DMS 273 treated with DMSO at 0.1 percent for 48 hours (cell line): ENCODE data around the gene FGF8.

Source experiments
- DNase-seq: peaks from one replicate; lab custom pipeline; 2025; lab: John Stamatoyannopoulos, UW

The FGF8 gene

DNA sequence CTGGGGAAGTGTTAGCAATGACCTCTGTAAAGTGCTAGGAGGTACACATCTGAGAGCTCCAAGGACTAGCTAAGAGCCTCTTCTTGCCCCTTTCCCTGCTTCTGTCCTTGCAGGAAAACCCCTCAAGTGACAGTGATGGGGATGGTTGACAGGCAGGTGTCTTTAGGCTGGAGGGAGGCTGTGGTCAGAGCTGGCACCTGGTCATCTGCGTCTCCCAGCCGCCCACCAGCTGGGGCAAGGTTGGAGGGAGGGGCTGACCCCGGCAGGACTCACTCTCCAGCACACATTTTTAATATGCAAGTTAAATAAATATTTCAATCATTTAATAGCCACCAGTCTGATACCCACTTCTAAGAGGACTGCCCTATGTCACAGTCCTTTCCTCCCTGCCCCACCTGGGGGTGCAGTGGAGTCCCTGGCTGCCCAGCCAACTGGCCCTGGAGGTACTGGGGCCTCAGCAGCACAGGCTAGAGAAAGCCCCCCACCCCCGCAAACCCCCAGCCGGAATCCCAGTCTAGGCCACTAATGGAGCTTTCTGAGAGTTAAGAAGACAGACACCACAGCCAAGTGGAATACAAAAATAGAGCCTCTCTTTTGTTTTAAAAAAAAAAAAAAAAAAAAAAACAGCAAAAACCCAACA is 6.3 kb downstream of the FGF8 start:
- no peak for DNase-seq

DNA sequence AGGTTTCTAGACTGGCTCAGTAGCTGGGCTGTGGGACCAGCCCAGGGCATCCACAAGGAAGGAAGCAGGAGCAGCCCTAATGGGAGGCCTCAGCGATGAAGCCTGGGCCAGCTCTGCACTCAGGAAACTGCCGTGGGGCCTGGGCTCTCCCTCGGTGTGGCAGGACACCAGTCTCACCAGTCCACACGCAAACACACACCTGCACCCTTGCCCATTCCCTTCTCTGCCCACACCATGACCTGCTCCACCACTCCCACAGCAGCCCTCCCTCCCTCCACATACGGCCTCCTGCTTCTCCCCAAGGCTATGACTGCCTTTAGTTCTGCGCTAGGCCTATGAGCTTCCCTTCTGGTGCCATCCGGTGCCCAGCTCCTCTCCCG is 7.1 kb downstream of the FGF8 start:
- no peak for DNase-seq

DNA sequence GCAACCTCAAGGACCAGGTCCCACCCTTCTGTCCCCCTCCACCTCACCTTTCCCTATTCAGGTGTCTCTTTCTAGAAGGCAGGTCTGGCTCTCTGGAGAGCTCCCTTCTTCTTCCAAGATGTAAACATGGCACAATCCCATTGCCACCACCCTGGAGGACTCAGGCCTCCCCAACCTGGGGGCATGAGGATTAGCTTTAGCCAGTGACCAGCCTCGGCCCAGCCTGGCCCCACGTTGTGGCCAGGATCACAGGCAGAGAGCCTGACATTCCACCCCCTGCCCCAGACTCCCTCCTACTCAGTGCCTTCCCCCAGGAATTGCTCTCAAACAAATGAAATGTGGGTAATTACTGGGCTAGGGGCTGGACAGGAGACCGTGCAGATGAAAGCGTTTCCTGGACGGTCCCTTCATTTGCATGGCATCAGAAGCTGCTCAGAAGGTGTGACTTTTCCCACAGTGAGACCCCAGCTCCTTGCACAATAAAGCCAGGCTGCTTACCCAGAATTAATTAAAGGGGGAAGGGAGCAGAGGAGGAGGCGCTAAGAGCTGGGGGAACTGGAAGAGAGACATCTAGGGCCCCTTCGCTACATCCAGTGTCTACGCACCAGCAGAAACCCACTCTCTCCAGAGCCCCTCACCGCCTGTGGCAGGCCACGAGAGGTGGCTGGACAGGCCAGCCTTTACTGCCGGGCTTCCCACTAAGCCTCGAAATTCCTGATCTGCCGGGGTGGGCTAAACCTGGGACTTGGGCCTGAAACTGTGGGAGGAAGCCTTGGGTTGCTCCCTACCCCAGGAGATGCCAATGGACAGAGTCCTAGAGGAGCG is 7.7 kb downstream of the FGF8 start:
- no peak for DNase-seq

DNA sequence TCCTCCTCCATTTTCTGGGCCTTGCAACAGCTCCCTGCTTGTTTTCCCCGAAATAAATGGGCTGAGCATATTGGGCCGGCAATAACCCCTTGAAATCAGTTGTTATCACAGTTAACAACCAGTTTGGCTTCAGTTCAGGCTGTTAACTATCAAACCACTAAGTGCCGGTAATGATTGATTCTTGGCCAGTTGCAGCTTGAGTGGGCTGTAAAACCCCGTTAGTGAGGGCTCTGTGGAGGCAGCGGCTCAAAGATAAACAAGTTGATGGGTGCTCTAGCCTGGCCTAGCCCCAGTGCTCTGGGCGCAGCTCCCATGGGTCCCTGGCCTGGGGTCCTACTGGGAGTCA is 8.3 kb downstream of the FGF8 start:
- no peak for DNase-seq

DNA sequence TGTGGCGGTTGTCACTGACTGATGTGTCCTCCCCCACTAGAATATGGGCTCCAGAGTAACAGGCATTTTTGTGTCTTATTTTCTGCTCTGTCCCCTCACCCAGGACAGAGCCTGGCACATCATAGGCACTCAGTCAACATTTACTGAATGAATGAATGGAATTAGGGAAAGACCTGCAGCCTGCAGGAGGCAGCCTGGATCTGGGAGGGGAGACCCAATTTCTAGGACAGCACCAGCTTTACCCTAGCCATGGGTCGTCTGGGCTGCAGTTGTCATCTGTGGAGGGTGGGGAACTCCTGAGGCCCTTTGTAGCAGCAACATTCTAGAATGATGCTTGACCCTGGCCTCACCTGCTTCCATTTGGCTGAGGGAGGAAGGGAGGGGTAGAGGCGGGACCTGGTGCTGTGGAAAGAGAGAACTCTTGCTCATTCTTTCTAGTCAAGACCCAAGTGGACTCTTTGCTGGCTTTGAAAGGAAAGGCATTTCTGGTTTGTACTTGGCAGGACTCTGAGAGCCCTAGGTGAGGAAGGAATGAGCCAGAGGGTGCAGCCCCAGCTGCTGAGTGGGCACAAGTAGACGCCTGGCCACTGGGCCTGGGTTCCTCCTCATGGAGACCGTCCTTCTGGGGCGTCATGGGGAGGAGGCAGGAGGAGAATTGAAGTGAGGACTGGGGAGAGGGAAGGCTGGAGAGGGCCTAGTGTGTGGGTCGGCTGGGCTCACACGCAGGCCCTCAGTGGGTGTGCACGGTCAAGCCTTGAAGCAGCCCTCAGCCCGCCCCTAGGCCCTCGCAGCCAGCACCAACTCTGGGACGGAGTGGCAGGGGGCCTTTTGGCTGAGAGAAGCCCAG is 8.9 kb downstream of the FGF8 start:
- no peak for DNase-seq

DNA sequence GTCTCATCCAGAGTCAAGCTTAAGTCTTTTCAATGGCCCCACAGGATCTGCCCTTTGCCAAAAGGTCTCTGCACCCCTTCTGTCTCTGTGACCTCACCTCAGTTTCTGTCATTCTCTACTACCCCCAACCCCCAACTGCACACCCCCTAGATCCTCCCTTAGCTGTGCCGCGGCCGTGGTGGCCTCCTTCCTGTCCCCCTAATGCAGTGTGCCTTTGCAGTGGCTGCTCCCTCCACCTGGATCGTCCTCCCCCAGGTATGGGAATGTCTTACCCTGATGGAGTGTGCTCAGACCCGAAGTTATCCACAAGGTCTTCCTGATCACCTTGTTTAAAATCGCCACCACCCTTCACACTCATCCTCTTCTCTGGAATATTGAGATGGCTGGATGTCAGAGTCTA is 9.6 kb downstream of the FGF8 start:
- DNase-seq: no peak

DNA sequence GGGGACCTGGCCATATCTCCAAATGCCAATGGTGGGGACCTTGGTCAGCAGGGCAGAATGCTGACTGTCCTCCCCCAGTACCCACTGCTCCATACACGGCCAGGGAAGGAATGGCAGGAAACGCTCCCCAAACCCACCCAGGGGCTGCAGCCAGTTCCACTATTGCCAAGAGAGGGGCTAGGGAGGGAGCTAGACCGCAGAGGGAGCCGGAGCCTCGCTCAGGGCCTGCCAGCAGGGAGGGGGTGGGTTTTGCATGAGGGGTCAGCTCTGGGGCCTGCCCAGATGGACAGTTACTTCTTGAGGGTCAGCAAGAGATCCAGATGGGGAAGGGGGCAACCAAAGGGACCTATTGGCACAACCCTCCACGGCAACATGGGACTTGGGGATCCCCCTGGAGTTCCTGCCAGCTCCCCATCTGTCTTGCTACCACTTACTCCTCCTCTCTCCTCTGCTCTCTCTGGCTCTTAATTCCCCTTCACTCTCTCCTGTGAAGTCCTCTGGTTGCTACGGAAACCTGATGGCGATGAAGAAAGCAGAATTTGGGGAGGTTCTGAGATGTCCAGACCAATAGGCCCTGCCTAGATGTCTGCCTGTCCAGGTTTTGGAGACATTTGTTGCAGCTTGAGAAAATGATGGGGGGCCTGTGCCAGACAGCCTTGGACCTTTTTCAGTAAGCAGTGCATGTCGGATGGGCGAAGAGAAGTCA is 12.6 kb downstream of the FGF8 start:
- no peak for DNase-seq

DNA sequence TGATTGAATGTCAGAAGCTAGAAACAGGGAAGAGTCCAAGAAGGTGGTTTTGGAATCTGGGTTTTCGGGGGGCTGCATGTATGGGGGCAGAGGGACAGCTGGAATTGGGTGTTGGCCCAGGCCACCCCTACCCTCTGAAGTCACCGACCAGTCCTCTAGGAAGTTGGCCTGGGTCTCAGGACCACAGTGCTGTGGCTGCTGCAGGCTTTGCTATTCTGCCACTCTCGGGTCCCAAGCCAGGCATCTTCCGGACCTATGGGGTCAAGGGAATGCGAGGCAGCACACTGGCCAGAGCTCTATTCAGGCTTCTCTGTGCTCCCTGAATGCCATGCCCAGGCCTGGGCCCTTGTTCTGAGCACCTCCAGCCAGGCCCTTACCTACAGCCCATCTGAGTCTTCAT is 13.2 kb downstream of the FGF8 start:
- no peak for DNase-seq

DNA sequence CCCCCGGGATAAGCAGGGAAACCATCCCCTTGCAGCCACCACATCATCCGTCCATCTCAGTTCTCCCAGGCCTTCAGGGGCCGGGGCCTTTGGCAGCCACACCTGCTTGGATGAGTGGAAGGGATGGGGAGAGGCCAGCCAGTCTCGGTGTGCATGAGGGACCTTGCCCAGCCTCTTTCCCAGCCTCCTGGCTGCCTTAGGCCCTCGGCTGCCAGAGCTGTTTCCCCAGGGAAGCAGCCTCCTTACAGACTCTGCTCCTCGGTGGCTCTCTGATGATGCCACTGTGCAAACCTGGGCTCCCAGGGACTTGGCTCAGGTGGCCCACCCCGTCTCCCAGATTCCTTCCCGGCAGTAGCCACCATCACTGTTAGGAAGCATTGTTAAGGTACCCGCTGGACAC is 14.7 kb downstream of the FGF8 start:
- no peak for DNase-seq

DNA sequence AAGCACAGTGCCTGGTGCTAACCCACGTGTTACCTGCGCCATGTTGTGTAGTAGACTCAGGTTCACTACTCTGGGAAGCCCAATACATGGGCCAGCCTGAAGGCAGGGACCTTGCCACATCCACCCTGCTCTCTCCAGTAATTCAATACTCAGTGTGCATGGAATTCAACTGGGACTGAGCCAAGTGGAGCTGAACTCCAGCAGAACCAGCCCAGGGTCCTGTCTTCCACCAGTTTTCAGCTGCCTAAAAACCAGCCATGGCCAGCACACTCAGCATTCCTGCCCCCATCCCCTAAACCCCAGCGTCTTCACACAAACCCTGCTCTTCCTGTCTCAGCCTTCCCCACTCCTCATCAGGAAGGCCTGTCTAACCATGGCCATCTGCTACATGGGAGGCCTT is 15.4 kb downstream of the FGF8 start:
- no peak for DNase-seq

DNA sequence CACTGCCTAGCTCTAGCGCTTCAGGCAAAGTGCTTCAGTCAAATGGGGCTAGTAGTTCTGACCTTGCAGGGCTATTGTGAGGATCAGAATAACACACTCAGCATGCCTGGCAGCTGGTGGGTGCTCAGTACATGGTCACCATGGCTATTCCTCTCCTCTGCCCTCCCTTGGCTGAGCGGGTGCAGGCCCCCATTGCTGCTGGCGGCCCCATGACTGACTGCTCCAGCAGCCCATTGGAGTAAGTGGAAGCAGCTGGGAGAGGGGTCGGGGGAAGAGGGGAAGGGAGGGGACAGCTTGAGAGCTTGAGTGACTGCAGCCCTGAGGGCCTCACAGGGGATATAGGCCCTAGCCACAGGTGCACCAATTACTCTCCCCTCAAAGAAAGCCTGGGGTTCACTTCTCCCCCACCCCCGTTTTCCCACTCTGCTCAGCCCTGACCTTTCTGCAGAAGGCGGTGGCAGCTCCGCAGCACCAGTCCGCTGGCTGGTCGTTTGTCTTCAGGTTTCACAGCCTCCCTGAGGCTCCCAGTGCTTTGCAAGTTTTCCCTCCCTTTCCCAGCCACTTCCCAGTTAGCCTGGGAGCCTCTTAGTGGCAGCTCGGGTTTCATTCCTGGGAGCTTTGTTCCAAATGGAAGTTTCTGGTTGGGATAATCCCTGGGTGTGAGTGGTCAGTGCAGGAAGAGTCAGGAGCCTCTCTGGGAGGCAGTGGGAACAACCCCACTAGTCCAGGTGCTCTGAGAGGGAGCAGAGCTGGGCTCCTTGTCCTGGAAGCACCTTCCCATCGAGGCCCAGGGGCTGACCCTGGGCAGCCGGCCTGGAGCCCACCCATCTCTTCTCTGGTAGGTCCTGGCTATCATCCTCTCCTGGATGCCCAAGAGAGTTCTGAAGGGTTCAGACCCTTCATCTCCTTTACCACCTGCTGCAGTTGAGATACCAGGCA is 16.3 kb downstream of the FGF8 start:
- DNase-seq: no peak

DNA sequence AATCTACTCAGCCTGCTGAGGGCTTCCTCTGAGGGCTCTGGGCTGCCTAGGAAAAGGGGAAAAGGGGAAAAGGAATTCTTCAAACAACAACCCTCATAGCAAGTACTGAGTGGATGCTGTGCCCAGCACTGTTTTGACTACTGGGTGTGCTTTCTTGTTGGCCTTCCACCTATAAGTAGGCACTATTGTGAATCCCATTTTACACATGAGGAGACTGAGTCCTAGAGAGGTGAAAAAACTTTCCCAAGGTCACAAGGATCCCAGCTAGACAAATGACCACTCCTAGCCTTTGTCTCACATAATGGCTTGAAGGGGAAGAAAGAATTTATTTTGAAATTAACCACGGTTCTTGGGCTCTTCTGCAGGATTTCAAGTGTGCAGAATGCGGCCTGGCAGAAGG is 17.1 kb downstream of the FGF8 start:
- DNase-seq: no peak

DNA sequence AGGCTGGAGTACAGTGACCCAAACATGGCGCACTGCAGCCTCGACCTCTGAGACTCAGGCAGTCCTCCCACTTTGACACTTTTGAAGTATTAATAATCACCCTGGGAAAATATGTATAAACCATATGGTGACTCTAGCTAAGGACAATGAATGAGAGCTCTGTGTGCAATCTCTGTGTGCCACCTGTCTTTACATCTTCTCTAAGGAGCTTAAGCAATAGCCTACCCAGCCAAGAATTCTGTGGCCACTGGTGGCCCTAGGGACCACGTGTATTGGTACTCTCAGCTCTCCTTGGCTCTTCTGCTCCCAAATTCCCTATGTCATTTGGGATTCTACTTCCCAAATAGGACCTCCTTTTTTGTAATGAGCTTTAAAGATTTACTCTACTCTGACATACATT is 23.7 kb downstream of the FGF8 start:
- DNase-seq: no peak

DNA sequence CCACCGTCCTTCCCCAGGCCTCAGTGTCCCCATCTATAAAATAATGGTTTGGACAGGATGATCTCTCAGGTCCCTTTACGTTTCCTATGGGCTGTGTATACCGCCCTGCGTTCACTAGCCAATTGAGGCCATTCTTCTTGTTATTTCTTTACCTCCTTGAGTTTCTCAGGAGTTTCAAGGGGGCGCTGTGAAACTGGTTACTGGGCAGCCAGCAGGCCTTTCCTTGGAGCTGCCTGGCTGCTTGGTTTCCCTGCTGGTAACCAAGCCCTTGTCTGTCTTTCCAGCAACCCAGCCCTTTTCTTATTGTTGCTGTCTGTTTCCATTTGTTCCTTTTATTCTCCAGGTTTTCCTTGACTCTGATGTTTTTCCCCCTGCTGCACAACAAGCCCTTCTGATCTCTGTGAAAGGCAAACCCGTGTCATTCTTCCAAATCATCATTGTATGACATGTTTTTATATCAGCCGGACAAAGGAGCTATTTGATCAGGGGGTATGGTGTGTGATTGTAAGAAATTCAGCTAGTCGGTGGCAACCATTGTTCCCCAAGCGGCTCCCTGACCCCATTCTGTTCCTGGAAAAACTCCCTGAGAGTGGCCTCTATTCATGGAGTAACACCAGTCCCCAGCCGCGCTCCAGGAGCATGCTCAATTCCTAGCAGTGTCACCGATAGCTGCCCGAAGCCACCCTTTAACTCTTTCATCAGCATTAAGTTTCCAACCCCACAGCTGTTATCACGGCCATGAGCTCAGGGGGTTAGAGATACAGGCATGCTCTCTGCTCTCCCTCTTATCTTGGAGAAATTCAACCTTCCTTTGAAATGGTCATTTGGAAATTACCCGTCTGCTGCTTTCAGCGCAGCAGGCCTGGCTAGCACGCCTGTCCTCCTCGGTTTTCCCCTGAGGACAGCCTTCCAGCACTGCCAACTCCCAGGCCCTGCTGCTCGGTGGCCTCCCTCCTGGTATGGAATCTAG is 26.6 kb downstream of the FGF8 start:
- no peak for DNase-seq

DNA sequence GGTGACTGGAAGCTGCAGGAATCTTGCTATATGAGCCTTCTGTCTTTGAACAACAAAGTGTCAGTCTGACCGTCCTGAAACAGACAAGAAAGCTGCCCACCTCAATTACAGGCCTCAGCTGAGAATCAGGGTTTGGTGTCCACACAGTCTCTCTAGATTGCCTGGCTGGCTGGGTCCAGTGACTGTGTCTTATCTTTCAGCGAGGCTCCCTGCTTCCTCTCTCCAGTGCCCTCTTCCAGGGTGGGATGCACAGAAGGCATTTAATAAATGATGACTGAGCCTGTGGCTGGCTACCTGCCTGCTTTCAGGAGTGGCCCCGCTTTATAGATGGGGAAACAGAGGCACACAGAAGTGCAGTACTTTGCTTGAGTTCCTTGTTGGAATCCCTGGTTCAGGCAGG is 27.4 kb downstream of the FGF8 start:
- DNase-seq: no peak

DNA sequence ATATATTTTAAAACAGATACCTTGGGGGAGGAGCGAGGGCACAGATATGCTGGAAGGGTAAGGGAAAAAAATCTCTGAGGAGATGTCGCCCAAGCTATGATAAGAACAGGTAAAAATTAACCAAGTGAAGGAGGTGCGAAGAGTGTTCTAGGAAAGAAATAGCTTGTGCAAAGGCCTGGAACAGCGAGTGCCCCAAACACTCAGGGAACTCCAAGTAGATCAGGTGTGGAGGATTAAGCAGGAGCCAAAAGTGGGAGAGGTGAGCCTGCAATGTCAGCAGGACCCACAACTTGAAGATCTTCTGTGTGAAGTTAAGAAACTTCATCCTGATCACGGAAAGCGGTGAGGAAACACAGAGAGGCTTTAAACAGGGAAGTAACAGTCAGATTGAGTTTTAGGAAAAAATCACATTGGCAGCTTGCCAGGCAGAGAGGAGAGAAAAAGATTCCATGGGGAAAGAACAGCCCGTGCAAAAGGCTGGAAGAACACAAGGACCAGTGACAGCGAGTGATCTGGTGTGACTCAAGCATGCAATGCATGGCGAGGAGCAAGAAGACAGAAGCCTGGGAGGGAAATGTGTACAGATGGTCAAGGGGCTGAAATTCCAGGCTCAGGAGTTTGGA is 30.7 kb downstream of the FGF8 start:
- DNase-seq: no peak

DNA sequence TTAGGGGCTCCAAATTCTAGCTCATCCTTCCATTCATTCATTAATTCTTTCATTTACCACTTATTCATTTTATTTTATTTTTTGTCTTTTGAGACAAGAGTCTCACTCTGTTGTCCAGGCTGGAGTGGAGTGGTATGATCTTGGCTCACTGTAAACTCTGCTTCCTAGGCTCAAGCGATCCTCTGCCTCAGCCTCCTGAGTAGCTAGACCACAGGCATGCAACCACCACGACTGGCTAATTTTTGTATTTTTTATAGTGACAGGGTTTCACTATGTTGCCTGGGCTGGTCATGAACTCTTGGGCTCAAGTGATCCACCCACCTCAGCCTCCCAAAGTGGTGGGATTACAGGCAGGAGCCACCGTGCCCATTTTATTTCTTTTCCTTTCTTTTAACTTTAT is 31.6 kb downstream of the FGF8 start:
- DNase-seq: no peak

DNA sequence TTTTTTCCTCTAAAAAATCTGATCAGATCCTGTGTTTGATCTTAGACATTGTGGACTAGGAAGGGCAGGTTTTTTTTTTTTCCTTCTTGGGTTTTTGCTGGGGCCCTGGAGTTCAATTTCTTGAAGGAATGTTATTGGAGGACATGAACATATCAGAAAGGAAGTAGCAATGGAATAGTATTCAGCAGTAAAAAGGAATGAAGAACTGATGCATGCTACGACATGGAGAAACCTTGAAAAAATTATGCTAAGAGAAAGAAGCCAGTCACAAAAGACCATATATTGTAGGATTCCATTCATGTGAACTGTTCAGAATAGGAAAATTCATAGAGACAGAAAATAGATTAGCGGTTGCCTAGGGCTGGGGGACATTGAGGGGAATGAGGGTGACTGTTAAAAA is 34.0 kb downstream of the FGF8 start:
- DNase-seq: no peak

DNA sequence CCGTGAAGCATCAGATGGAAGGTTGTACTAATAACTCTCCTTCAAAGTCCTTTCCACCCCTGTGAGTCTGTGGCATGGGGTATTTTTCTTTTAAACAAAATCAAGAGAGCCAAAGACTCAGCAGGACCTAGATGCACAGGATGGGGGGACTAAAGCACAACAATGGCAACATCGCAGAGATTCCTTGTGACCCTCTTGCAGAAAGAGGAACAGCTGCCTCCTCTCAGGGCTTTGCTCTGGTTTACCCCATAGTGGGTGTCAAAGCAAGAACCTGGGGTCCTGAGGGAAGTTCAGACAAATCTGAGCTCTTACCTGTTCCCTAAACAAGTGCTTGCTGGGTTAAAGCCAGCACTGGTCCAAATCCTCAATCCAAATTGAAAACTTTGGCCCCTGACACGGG is 39.2 kb downstream of the FGF8 start:
- no peak for DNase-seq

DNA sequence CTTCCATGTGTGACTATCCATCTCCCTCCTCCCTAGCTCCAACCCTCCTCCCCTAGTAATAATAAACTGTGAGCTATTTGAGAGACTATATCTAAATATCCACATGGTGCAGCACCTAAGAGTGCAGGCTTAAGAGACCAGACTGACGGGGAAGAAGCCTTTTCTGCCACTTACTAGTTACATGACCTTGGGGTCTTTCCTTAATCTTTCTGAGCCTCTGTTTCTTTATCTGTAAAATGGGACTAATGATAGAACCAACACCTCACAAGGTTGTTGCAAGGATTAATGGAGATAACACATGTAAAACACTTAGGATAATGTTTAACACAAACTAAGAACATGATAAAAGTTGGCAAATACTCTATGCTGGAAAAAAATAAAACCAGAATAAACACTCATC is 43.8 kb downstream of the FGF8 start:
- no peak for DNase-seq
